ENCODE results near the gene TMEM266.

The TMEM266 gene

GRCh38 chr15:76163457-76164295 is 103.9 kb downstream of the TMEM266 start:
- DNase-seq = no peak

GRCh38 chr15:76164602-76165001 is 104.8 kb downstream of the TMEM266 start:
- DNase-seq = no peak

DNA sequence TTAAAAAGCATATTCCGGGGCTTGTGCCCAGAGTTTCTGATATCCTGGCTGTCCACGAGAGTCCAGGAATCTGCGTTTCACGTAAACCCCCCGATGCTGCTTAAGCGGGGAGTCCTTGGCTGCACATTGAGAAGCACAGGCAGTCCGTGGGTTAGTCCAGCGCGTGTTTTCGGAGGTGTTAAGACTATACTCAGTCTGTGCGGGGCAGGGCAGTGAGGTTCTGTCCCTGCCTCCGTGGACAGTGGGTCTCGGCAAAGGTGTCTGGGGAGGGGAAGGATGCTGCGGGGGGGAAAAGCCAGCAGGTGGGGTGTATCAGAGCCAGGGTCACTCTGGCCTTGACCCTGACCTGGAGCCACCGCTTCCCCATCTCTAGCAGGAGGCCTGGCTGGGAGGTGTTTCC is 106.2 kb downstream of the TMEM266 start:
- no peak for DNase-seq

- DNase-seq = no peak
Measured at GRCh38 chr15:76168237-76168984, 108.6 kb downstream of the TMEM266 start.

- no peak for DNase-seq
Measured at GRCh38 chr15:76169018-76169417, 109.2 kb downstream of the TMEM266 start.

DNA sequence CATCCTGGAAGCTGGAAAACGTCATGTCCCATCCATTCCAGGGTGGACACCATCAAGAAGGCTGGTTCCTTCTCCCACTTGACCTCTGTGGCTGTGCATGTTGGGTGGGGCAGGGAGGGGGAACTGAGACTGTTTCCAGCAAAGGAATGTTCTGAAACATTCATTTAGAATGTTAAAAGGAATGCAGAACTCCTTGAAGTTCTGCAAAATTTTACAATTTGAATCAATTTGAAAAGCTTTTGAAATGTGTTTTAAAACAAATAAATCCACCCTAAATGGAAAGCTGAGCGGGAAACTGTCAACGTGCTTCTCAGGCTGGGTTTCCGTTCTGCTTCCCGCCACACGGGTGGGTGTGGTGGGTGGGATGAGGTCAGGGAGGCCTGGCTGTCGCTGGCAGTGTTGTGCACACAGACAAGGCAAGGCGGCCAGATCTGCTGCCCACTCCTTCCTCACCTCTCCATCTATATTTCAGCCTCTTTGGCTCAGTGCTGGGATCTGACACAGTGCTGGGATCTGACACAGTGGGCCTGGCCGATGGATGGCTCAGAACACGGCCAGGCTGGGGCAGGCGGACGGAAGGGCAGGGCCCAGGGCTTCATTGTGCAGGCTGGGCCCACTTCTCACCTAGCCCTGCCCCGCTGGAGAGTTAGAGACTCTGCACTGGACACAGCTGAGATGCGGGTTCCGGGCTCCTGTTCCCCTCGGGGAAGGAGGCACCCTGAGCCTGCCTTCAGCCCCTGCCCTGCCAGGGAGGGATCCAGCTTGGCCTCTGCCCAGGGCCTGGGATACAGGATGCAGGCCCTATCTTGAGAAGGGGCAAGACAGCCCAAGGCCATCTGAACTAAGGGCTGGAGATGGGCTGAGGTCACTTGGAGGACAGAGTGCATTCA is 110.4 kb downstream of the TMEM266 start:
- no peak for DNase-seq

DNA sequence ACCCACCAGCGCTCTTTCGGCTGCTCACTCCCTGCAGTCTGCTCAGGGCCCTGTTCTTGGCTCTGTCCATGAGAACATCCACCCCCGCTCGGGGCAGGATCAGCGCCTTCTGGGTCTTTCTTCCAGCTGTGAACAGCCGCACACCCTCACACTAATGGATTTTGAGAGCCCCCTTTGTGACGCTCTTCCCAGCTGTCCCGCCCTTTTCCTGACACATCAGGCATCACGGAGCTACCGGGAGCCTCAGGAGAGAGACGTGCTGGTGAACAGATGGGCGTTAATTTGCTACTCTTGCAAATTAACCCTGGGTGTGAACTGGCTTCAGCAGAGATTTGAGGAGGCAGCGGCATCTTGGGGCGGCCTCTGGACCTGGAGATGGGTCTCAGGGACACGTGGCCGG is 113.0 kb downstream of the TMEM266 start:
- DNase-seq = no peak

DNA sequence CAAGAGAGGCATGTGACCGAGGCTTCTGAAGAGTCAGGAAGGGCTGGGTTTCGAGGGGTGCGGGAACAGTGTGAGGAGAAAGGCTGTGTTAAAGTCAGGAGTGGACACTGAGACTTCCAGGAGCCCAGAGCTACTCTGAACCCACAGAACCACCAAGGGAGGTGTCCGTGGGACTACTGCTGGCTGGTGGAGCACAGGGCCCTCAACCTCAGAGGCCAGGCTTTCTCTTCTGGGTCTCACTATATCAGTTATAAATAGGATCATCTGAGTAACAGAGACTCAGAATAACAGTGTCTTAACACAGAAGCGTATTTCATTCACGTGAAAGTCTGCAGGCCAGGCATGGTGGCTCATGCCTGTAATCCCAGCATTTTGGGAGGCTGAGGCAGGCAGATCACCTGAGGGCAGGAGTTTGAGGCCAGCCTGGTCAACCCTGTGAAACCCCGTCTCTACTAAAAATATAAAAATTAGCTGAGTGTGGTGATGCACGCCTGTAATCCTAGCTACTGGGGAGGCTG is 113.6 kb downstream of the TMEM266 start:
- no peak for DNase-seq

GRCh38 chr15:76174654-76175053 is 114.9 kb downstream of the TMEM266 start:
- DNase-seq = no peak

DNA sequence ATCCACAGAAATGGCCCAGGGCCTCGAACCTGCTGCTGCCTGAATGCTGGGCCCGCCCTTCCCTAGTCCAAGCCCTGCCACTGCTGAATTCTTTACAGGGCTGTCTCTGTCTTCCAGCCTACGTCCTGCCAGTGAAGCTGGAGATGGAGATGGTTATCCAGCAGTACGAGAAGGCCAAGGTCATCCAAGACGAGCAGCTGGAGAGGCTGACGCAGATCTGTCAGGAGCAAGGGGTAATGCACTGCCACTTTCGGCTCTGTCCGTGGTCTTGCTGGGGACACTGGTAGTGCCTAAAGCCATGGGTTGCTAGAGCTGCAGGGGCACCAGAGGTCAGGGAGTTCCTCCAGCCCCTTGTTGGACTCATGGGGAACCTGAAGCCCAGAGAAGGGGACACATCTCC is 115.7 kb downstream of the TMEM266 start:
- DNase-seq = no peak

GRCh38 chr15:76176059-76176458 is 116.3 kb downstream of the TMEM266 start:
- DNase-seq = no peak

DNA sequence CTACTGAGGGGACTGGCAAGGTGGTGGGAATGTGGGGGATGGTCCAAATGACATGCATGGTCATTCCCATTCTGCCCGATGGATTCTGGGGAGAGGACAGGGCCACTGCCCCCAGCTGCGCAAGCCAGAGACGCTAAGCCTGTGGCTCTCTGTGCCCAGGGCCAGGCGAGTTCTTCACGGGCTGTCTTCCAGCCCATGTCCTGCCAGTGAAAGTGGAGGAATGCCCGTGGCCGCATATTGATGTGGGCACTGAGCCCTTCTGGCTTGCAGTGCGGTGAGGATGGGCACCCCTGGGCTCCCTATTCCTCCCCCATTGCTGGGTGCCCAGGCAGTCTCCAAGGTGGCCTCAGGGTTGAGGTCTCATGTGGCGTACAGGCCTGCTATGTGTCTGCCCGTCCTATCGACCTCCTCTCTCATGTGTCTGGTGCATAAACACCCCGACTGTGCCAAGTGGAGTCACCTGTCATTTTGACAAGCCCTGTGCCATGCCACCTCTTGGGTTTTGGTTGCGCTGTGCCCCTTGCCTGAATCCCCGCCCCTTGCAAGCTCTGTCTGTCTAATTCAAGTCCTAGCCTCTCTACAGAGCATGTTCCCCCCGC is 116.8 kb downstream of the TMEM266 start:
- DNase-seq = no peak

GRCh38 chr15:76177491-76178040 is 117.8 kb downstream of the TMEM266 start:
- DNase-seq = no peak

GRCh38 chr15:76178296-76179000 is 118.7 kb downstream of the TMEM266 start:
- no peak for DNase-seq

GRCh38 chr15:76179023-76179422 is 119.2 kb downstream of the TMEM266 start:
- no peak for DNase-seq

DNA sequence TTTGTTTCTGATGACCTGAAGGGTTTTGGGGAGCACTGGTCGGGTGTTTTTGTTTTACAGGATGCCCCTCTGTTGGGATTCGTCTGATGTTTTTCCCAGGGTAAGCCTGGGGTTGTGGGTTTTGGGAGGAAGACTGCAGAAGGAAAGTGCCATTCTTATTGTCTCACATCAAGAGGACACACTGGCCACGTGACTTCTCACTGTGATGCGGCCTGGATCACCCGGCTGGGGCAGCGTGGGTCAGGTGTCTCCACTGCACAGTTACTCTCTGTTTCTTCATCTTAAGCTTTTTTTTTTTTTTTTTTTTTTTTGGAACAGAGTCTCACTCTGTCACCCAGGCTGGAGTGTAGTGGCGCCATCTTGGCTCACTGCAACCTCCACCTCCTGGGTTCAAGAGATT is 120.5 kb downstream of the TMEM266 start:
- DNase-seq = no peak

DNA sequence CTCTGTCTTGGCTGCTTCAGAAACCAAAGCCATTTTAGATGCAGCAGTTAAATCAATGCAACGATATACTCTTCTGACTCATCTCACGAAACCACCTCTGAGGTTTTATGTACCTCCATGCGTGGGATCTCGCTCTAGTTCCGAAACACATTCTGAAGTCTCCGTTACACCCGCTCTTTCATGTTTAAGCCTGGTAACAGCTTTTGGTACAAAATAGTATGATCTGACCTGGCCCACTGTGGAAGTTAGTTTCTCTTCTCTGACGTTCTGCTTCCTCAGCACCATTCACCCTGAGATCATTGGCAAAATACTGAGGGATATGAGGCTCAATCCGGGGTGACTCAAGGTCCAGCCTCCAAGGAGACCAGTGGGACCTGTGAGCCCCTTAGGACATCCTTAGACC is 121.9 kb downstream of the TMEM266 start:
- no peak for DNase-seq

GRCh38 chr15:76183930-76184649 is 124.3 kb downstream of the TMEM266 start:
- DNase-seq = no peak

GRCh38 chr15:76184650-76185035 is 124.9 kb downstream of the TMEM266 start:
- no peak for DNase-seq

DNA sequence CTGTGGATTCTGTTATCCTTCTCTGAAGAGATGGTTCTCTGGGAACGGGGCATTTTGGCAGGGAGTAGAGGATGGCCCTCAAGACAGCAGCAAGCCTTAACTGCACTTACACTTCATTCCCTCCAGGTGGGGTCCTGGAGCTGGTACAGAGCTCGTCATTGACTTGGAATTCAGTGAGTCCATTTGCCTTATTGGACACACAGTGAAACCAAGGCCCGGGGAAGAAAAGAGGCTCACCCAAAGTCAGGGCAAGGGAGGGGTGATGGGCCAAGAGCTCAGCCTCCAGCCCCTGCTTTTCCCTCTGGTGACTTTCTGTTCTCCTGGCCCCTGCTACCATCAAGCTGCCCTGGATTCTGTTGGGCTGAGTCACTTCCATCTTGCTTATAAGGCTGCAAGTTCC is 125.9 kb downstream of the TMEM266 start:
- DNase-seq = no peak

DNA sequence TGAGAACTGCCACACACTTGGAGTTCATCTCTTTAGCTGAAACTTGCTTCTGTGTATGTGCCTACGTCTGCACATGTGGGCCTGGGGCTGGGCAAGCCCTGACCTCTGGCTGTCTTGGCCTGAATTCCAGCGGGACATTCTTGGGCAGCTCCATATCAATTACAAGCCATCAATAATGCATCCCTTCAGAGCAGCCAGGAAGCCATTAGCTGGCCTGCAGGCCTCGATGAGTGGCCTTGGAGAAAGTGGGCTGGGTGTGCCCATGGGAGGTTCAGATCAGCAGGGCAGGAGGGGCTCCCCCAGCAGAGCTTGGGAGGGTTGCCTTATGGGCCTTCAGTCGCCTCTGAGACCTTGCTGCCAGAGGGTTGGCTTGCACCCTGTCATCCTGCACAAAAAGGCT is 127.4 kb downstream of the TMEM266 start:
- no peak for DNase-seq
